NCI-H1436 treated with DMSO at 0.1 percent for 48 hours (cell line): ENCODE measurements around the gene SNX24.

Experiments
- DNase-seq: peaks from one replicate; lab custom pipeline; 2025; lab: John Stamatoyannopoulos, UW

The SNX24 gene

GRCh38 chr5:122921826-122922225, 76.4 kb downstream of the SNX24 start:
- no peak for DNase-seq

GRCh38 chr5:122924203-122924602, 78.8 kb downstream of the SNX24 start:
- no peak for DNase-seq

- no peak for DNase-seq
Measured at GRCh38 chr5:122924719-122925395, 79.4 kb downstream of the SNX24 start.

GRCh38 chr5:122929001-122929400, 83.6 kb downstream of the SNX24 start:
- DNase-seq: no peak

- no peak for DNase-seq
Measured at GRCh38 chr5:122929980-122930379, 84.6 kb downstream of the SNX24 start.

- no peak for DNase-seq
Measured at GRCh38 chr5:122933956-122934355, 88.5 kb downstream of the SNX24 start.

- DNase-seq: no peak
Measured at GRCh38 chr5:122936088-122936487, 90.7 kb downstream of the SNX24 start.

- DNase-seq: no peak
Measured at GRCh38 chr5:122937914-122938313, 92.5 kb downstream of the SNX24 start.

- no peak for DNase-seq
Measured at GRCh38 chr5:122940890-122941289, 95.5 kb downstream of the SNX24 start.

GRCh38 chr5:122941737-122942136, 96.3 kb downstream of the SNX24 start:
- no peak for DNase-seq

GRCh38 chr5:122942164-122942914, 96.9 kb downstream of the SNX24 start:
- no peak for DNase-seq

- DNase-seq: no peak
Measured at GRCh38 chr5:122943050-122943698, 97.8 kb downstream of the SNX24 start.

- no peak for DNase-seq
Measured at GRCh38 chr5:122944051-122944450, 98.6 kb downstream of the SNX24 start.

- no peak for DNase-seq
Measured at GRCh38 chr5:122947372-122947771, 102.0 kb downstream of the SNX24 start.

GRCh38 chr5:122947772-122948171, 102.4 kb downstream of the SNX24 start:
- no peak for DNase-seq

GRCh38 chr5:122948319-122948718, 102.9 kb downstream of the SNX24 start:
- no peak for DNase-seq

- DNase-seq: no peak
Measured at GRCh38 chr5:122951658-122952057, 106.2 kb downstream of the SNX24 start.

GRCh38 chr5:122954719-122955118, 109.3 kb downstream of the SNX24 start:
- DNase-seq: no peak

- DNase-seq: no peak
Measured at GRCh38 chr5:122957457-122957856, 112.0 kb downstream of the SNX24 start.

- no peak for DNase-seq
Measured at GRCh38 chr5:122959740-122960445, 114.5 kb downstream of the SNX24 start.

GRCh38 chr5:122963305-122963704, 117.9 kb downstream of the SNX24 start:
- no peak for DNase-seq

- DNase-seq: peak; percentile 19
Measured at GRCh38 chr5:122965111-122965510, 119.7 kb downstream of the SNX24 start.
